DOHH2 (cell line): ENCODE measurements around the gene IGFL4.

ENCODE experiments used
- H3F3A ChIP-seq: fragments of 200-600 bp; sonication (generic), shearing (Covaris generic); 2 replicates; pipeline ENCODE4 v1.6.0; 2016; ENCODE audit warnings: antibody characterized with exemption, mild to moderate bottlenecking; ENCODE audit not compliant: control insufficient read depth, insufficient read depth
- H3K27ac ChIP-seq: fragments of 200-600 bp; sonication (generic); 2 replicates; pipeline ENCODE4 v1.5.1; 2014; ENCODE audit warnings: low read depth, mild to moderate bottlenecking, low read length, moderate library complexity
- H3K27me3 ChIP-seq: fragments of 200-600 bp; sonication (generic); 2 replicates; pipeline ENCODE4 v1.6.1; 2014; ENCODE audit warnings: mild to moderate bottlenecking, low read length, mixed read lengths; ENCODE audit not compliant: control insufficient read depth
- H3K36me3 ChIP-seq: fragments of 200-600 bp; sonication (generic); 2 replicates; pipeline ENCODE4 v1.6.1; 2014; ENCODE audit warnings: mild to moderate bottlenecking, low read length, moderate library complexity, mixed read lengths; ENCODE audit not compliant: control insufficient read depth
- H3K4me1 ChIP-seq: fragments of 200-600 bp; sonication (generic); 2 replicates; pipeline ENCODE4 v1.6.1; 2014; ENCODE audit warnings: mild to moderate bottlenecking, low read length, mixed read lengths; ENCODE audit not compliant: control insufficient read depth
- H3K4me2 ChIP-seq: fragments of 200-600 bp; sonication (generic); 2 replicates; pipeline ENCODE4 v1.6.0; 2014; ENCODE audit warnings: mild to moderate bottlenecking, low read length, moderate library complexity
- H3K4me3 ChIP-seq: fragments of 200-600 bp; sonication (generic); 2 replicates; pipeline ENCODE4 v1.5.1; 2014; ENCODE audit warnings: mild to moderate bottlenecking, low read length, mixed read lengths
- H3K79me2 ChIP-seq: fragments of 200-600 bp; sonication (generic); 2 replicates; pipeline ENCODE4 v1.6.1; 2014; ENCODE audit warnings: mild to moderate bottlenecking, low read length, mixed read lengths; ENCODE audit not compliant: control insufficient read depth
- H3K9me2 ChIP-seq: fragments of 200-600 bp; sonication (generic); replicated peaks from 2 replicates; pipeline ENCODE4 v1.6.1; 2014; ENCODE audit warnings: mild to moderate bottlenecking, low read length, mixed read lengths; ENCODE audit not compliant: control insufficient read depth
- H3K9me3 ChIP-seq: fragments of 200-600 bp; sonication (generic); 2 replicates; pipeline ENCODE4 v1.6.1; 2014; ENCODE audit warnings: antibody characterized with exemption, low read length, mixed read lengths; ENCODE audit not compliant: control insufficient read depth, insufficient read depth
- H4K20me1 ChIP-seq: fragments of 200-600 bp; sonication (generic); 2 replicates; pipeline ENCODE4 v1.6.0; 2014; ENCODE audit warnings: low read depth, mild to moderate bottlenecking, antibody characterized with exemption, low read length, moderate library complexity; ENCODE audit not compliant: control insufficient read depth, insufficient read depth
- CTCF ChIP-seq: fragments of 200-600 bp; sonication (generic); IDR thresholded peaks from one replicate; pipeline ENCODE4 v1.5.1; 2014; ENCODE audit warnings: antibody characterized with exemption, mild to moderate bottlenecking, low read depth, low read length; ENCODE audit not compliant: poor library complexity, severe bottlenecking
- EZH2phosphoT487 ChIP-seq: fragments of 200-600 bp; sonication (generic); IDR thresholded peaks from 2 replicates; pipeline ENCODE4 v1.6.1; 2017; ENCODE audit warnings: borderline replicate concordance, mild to moderate bottlenecking, antibody characterized with exemption, low read length, moderate library complexity, mixed read lengths

The IGFL4 gene

DNA sequence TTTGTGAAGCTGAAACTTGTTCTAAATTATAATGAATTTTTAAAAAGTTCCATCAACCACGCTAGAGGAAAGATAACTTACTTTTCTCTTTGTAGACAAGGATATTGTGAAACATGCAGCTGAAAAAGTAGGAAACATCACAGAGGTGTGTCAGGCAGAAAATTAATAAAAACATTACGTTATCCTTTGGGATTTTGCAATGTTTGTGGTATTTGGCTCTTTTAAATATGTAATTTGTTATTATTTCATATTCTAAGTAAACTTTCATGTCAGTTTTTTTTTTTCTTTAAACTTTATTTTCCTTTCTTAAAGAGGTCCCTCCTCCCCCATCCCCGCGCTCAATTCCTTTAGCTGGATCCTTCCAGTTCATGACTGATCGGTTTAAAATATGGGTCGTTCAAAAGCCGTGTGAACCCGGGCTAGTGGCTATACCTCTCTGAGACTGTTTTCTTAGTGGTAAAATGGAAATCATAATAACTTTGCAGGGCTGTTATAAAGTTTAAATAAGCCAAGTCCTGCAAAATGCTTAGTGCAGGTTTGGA, 46.3 kb downstream of the IGFL4 start:
- Histone ChIP-seq H3F3A (no peaks in the 10 kb centered on the region), H3K27ac (0 out of 2 replicates have a peak overlapping the region, but pooled peaks have one; percentile 1), H3K4me1 (peaks cover 10% of the 10 kb centered on the region), H3K9me3 (no peaks in the 10 kb centered on the region), H3K27me3 (peaks cover 6% of the 10 kb centered on the region; the same call in 1 of the 2 replicates), H3K79me2 (peaks cover 15% of the 10 kb centered on the region), H3K4me3 (peak overlapping the region; percentile 73), H4K20me1 (0 out of 2 replicates have a peak, but pooled peaks cover under 1% of the 10 kb centered on the region), H3K36me3 (peaks cover 8% of the 10 kb centered on the region), H3K4me2 (peak overlapping the region; percentile 66), H3K9me2 (no peaks in the 10 kb centered on the region)
- TF ChIP-seq EZH2phosphoT487 (no peak), CTCF (no peak)

DNA sequence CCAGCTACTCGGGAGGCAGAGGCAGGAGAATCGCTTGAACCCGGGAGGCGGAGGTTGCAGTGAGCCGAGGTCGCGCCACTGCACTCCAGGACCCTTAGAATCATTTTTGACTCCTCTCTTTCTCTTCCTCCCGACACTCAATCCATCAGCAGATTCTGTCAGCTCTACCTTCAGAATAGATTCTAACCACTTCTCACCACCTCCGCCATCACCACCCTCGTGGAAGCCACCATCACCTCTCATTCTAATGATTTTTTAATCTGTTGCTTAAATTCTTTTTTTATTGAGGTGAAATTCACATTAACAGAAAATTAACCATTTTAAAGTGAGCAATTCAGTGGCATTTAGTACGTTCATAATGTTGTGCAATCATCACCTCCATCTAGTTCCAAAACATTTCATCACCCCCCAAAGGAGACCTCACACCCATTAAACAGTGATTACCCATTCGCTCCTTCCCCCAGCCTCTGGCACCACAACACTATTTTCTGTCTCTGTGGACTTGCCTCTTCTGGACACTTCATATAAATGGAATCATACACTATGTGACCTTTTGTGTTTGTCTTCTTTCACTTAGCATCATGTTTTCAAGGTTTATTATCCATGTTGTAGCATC, 50.6 kb downstream of the IGFL4 start:
- H3K36me3 ChIP-seq = no peaks in the 10 kb centered on the region

More for the DNA sequence above, 50.6 kb downstream of the IGFL4 start:
- Histone ChIP-seq H3K27me3 (peaks cover 12% of the 10 kb centered on the region), H3K9me3 (no peaks in the 10 kb centered on the region), H3K4me1 (peaks cover 4% of the 10 kb centered on the region), H3K4me2 (no peak overlapping the region), H3K9me2 (no peaks in the 10 kb centered on the region), H3K79me2 (no peaks in the 10 kb centered on the region), H3F3A (no peaks in the 10 kb centered on the region), H4K20me1 (no peaks in the 10 kb centered on the region), H3K4me3 (no peak overlapping the region), H3K27ac (no peak overlapping the region)
- no peak for TF ChIP-seq EZH2phosphoT487
- no peak for TF ChIP-seq CTCF
